ENCODE results near the gene RAB40C. TPM values are rescaled to one million over a fixed set of nuclear protein-coding genes. Genes with fewer than 3 reads are reported as not detected.

The RAB40C gene
- total RNA-seq, 3 donors from 2014 or later, result 31.2 to 51.0 (median 40.1) TPM

DNA sequence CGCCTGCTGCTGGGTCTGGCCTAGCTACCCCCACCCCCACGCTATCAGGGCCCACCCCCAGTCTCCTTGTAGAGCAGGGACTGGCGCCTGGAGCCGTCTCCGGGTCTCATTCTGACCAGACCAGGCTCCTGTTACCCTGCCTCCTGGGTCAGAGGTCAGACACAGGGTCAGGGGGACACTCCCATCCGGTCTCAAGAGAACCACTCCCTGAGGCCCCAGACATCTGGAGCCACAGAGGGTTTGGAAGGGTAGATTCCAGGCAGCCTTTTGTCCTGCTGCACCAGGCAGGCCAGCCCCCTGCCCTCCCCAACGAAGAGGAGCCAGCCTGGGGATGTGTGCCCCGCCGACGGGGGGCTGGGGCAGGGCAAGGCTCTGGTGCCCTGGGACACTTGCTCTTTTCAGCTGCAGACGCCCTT lies 40.0 kb downstream of the RAB40C start:
- ATAC-seq (peak; percentile 4), DNase-seq (no peak)
- H3K4me3 ChIP-seq, result no peak overlapping the region
- TF ChIP-seq, protein P1, sequence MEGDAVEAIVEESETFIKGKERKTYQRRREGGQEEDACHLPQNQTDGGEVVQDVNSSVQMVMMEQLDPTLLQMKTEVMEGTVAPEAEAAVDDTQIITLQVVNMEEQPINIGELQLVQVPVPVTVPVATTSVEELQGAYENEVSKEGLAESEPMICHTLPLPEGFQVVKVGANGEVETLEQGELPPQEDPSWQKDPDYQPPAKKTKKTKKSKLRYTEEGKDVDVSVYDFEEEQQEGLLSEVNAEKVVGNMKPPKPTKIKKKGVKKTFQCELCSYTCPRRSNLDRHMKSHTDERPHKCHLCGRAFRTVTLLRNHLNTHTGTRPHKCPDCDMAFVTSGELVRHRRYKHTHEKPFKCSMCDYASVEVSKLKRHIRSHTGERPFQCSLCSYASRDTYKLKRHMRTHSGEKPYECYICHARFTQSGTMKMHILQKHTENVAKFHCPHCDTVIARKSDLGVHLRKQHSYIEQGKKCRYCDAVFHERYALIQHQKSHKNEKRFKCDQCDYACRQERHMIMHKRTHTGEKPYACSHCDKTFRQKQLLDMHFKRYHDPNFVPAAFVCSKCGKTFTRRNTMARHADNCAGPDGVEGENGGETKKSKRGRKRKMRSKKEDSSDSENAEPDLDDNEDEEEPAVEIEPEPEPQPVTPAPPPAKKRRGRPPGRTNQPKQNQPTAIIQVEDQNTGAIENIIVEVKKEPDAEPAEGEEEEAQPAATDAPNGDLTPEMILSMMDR (IDR thresholded peaks at IDR 0.05), result no peak
- peaks cover 13% of the 10 kb centered on the region for H3K4me1 ChIP-seq (ENCODE audit: low read depth)
- intact Hi-C loops (cut with DNase I, micrococcal nuclease), result no loop called here
- H3K36me3 ChIP-seq (ENCODE audit: low read depth), result no peaks in the 10 kb centered on the region
- H3K9me3 ChIP-seq, result no peaks in the 10 kb centered on the region

DNA sequence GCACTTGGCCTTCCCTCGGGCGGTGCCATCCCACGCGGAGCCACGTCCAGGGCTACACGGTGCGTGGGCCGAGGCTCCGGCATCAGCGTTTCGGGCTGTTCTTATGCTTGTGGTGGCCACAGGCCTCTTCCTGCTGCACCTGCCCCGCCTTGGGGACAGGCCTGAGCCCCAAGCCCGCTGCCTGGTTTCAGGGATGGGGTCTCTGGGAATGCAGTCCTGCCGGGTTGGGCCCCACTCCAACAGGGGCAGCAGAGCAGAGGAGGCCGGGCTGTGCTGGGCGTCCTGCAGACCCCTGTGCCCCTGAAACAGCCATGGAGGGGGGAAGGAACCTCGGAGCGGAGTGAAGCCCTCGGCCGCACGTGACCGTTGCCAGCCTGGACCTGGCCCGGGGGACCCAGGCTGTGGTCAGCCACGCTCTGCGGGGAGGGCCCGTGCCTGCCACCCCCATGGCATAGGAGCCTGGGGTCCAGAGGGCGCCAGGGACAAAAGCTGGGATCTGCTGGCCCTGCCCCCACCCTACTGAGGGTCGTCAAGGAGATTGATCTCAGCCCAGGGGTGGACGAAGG lies 40.5 kb downstream of the RAB40C start:
- TF ChIP-seq, protein P1 (IDR thresholded peaks at IDR 0.05), result no peak
- Histone ChIP-seq H3K4me3 (no peak overlapping the region), H3K36me3 (ENCODE audit: low read depth) (no peaks in the 10 kb centered on the region), H3K4me1 (ENCODE audit: low read depth) (peaks cover 16% of the 10 kb centered on the region), H3K9me3 (no peaks in the 10 kb centered on the region)
- intact Hi-C loops (cut with DNase I, micrococcal nuclease), result no loop called here
- DNase-seq, result no peak
- peak; percentile 5 for ATAC-seq

DNA sequence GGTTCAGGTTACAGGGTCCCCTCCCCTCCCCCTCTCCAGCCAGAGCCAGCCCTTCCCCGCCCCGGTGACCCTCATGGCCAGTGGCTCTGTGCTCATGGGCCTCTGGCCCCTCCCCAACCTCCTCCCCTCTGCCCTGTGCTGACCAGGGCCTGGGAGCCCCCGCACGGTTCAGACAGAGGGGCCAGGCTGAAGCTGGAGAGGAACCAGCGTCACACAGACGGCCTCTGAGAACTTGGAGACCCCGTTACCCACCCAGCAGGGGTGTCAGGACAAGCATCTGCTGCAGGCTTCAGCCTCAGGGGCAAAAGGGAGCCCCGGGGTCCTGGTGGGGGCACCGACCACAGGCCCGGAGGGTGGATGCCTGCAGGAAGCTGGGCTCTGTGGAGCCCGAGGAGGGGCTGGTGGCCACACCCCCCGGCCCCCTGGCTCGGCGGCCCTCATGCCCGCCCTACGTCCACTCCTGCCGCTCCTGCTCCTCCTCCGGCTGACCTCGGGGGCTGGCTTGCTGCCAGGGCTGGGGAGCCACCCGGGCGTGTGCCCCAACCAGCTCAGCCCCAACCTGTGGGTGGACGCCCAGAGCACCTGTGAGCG lies 41.0 kb downstream of the RAB40C start, which contains the start of gene WFIKKN1:
Gene WFIKKN1, plus strand, starts transcription at position 171 of the 591 bp plus-strand sequence. Its CDS starts 269 bp downstream, at position 440.
- peak; percentile 16 for ATAC-seq
- peak; percentile 41 to 76 (median 70) for DNase-seq
- TF ChIP-seq, protein P1 (IDR thresholded peaks at IDR 0.05), result no peak

DNA sequence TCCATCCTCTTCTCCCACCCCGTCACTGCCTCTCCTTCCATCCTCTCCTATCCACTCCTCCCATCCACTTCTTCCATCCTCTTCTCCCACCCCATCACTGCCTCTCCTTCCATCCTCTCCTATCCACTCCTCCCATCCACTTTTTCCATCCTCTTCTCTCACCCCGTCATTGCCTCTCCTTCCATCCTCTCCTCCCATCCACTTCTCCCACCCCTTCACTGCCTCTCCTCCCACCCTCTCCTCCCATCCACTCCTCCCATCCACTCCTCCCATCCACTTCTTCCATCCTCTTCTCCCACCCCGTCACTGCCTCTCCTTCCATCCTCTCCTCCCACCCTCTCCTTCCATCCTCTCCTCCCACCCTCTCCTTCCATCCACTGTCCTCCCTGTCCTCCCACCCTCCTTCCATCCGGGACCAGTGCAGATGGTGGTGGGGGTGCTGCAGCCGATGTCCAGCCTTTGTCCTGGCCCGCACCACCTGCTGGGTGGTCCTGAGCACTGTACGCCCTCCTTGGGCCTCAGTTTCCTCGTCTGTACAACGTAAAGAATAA lies 42.0 kb downstream of the RAB40C start:
- intact Hi-C loops (cut with DNase I, micrococcal nuclease), result no loop called here
- H3K4me1 ChIP-seq (ENCODE audit: low read depth), result peaks cover 19% of the 10 kb centered on the region
- ATAC-seq (no peak), DNase-seq (no peak)
- no peak overlapping the region for H3K4me3 ChIP-seq
- H3K9me3 ChIP-seq, result no peaks in the 10 kb centered on the region
- no peaks in the 10 kb centered on the region for H3K36me3 ChIP-seq (ENCODE audit: low read depth)
- TF ChIP-seq, protein P1 (IDR thresholded peaks at IDR 0.05), result no peak

More for the DNA sequence above, 41.0 kb downstream of the RAB40C start, which contains the start of gene WFIKKN1:
- no peak within 1 kb of the TSS for H3K4me3 ChIP-seq
- no peaks in the 10 kb centered on the region for H3K36me3 ChIP-seq (ENCODE audit: low read depth)
- H3K9me3 ChIP-seq, result no peaks in the 10 kb centered on the region
- H3K4me1 ChIP-seq (ENCODE audit: low read depth), result peaks cover 19% of the 10 kb centered on the region
- intact Hi-C loops (cut with DNase I, micrococcal nuclease), result no loop called here

DNA sequence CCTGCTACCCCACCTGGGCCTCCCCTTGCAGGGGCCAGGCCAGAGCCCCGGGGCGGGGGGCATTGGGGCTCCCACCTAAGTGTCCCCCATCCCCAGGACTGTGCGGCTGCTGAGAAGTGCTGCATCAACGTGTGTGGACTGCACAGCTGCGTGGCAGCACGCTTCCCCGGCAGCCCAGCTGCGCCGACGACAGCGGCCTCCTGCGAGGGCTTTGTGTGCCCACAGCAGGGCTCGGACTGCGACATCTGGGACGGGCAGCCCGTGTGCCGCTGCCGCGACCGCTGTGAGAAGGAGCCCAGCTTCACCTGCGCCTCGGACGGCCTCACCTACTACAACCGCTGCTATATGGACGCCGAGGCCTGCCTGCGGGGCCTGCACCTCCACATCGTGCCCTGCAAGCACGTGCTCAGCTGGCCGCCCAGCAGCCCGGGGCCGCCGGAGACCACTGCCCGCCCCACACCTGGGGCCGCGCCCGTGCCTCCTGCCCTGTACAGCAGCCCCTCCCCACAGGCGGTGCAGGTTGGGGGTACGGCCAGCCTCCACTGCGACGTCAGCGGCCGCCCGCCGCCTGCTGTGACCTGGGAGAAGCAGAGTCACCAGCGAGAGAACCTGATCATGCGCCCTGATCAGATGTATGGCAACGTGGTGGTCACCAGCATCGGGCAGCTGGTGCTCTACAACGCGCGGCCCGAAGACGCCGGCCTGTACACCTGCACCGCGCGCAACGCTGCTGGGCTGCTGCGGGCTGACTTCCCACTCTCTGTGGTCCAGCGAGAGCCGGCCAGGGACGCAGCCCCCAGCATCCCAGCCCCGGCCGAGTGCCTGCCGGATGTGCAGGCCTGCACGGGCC lies 42.8 kb downstream of the RAB40C start:
- no peak for ATAC-seq

More for the DNA sequence above, 42.8 kb downstream of the RAB40C start:
- Histone ChIP-seq H3K4me3 (no peak overlapping the region), H3K4me1 (ENCODE audit: low read depth) (peaks cover 24% of the 10 kb centered on the region), H3K36me3 (ENCODE audit: low read depth) (no peaks in the 10 kb centered on the region), H3K9me3 (no peaks in the 10 kb centered on the region)
- DNase-seq, result no peak
- TF ChIP-seq, protein P1 (IDR thresholded peaks at IDR 0.05), result no peak
- intact Hi-C loops (cut with DNase I, micrococcal nuclease), result no loop called here
